Non-pigmented ciliary epithelial cell (primary cell): ENCODE measurements around the gene SP3.

ENCODE experiments used
- DNase-seq: peaks from one replicate; pipeline ENCODE4 v3.0.0-alpha.2; 2010; ENCODE audit warnings: low read depth

SP3 gene

DNA sequence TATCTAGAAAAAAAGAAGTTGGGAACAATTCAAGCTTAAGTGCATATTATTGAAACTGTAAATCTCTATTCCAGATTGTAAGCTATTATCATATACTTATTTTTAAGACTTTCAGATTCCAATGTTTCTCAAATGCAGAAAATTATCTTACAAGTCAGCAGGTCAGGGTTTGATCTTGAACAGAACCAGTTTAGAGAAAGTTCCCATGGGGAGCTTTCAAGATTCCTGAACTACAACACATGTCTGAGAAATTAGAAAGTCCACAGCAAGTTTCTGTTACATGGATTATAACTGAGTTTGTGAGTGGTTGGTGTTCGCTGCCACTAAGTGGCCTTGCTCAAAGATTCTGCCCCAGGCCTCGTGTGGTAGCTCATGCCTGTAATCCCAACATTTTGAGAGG is 31.6 kb upstream of the SP3 start:
- DNase-seq, result no peak

DNA sequence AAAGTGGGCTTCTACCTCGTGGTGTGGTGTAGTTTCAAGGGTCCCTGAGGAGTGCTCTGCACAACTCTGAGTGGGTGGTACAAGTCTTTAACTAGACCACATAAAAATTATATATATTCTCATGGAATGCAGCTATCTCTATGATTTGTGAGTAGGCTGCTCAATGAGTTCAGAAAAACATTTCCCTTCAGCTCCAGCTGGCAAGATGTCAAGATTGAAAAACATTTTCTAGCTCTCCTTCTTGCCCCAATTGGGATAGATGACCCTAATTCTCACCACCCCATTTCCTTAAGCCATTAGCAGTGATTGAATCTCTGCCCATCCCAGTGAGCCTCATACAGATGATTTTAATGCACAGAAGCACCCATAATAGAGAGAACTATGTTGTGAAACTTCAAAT is 28.3 kb upstream of the SP3 start:
- no peak for DNase-seq

DNA sequence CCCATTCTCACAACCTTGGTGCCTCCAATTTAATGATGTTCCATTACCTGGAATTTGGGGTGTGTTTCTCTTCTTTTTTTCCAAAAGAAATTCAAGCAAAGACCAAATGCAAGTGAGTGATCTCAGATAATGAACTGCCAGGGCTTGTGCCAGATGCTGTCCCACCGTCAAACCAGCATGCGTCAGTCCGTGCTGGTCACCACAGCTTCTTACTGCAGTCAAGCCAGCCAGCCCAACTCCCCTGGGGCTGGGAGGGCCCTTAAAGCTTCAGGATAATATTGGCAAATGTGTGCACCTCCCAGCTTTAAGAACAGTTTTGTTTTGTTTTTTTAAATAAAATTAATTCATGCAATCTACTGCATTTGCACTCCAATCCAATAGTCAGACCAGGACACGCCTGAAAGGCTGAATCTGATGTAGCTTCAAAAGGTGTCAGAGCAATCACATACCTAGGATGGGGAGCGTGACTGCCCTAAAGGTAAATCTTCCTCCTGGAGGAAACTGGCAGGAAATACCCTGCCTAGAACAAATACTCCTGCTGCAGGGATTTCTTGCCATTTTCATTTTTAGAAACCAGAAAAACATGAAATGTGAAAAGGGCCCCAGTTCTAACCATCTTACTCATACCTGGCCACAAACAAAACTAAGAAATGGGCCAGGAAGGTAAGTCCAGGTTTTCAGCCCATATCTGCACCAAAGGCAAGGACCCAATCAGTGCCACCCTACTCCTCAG is 26.8 kb upstream of the SP3 start:
- no peak for DNase-seq

DNA sequence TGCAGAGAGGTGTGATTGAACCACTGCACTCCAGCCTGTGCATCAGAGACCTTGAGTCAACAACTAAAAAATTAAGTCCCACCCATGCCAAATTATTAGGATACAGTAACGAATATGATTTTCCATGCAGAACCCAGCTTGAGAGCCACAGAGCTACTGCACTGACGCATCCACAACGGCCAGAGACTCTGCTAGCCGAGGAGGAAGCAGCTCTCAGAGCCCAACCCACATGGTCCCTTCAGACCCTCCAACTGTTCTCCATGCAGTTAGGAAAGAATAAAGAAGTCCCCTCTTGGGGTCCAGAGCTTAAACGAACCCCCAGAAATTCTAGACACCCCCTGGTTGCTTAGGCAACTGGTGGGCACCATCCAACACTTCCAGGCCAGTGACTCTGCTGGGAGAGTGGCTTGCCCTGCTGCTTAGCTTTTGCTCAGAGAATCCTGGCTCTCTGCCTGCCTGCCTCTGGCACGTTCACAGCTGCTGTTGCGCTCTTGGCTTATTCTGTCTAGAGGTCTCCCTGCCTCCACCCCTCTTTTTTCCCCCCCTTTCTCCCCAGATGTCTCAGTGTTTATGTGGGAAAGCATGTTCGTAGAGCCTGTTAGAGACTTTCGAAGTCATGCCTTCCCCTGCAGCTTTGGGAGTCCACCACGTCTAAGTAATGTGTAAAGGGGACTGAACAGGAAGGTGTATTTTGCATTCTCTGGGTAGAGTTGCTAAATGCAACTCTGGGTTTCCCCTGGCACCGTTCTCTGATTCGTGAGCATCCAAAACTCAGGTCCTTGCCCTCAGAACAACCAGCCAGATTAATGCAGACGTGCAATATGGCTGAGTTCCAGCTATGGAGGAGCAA is 26.0 kb upstream of the SP3 start:
- DNase-seq, result no peak

DNA sequence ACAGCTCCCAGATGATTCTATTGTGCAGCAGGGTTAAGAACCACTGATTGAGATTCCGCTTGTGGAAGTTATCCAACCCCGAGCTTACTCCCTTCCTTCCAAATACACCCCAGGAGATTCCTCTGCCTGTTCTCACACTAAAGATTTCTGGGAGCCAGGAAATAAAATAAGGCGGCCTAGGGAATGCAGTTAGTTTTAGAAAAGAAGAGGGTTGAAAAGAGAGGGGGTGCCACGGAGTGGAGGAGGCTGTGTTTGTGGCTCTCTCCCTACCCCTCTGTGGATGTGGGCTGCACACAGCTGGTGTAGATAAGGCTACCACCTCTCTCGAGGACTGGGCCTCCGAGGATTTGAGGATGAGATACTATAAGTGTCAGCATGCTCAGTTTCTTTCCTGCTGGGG is 25.1 kb upstream of the SP3 start:
- DNase-seq, result no peak

DNA sequence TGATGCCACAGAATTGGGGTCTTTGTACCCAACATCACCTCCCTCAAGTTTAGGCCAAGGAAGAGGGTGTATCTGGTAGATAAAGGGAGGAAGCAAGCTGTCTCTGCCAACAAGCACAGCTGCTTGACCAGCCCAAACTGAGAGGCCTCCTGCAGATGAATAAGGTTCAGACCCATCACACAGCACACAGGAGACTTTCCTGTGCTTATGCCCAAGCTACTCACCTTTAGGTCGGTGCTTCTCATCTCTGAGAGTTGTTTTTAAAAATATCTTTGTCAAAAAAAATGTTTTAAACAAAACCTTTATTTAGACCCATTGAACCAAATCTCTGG is 24.7 kb upstream of the SP3 start:
- no peak for DNase-seq

DNA sequence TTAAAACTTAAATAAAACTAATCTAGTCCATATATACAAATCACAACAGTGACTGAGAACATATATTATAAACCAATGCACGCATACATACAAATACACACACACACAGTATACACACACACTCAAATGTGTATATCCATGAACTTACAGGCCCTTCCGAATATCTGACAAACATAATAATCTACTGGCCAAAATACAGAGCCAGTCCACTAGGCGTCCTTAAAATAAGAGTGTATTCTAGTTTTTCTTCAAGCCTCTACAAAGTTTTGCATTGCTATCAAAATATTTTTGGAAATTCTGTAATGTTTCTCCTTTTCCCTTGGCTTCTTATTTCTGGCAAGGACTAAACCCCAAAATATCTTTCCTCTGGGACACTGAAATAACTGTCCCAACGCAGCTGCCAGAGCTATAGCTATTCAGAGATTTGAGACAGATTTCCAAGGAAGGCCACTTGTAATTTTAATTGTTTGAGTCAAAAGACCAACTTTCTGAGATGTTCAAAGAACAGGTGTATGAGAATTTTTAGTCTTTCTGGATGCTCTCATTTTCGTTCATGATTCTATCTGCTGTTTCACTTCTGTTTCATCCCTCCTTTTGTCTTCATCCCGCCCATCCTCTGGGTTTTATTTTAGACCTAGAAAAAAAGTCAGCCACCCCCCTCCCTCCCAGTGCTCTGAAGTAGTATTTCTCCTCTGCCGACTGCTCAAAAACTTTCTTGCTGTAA is 24.1 kb upstream of the SP3 start:
- DNase-seq, result no peak

DNA sequence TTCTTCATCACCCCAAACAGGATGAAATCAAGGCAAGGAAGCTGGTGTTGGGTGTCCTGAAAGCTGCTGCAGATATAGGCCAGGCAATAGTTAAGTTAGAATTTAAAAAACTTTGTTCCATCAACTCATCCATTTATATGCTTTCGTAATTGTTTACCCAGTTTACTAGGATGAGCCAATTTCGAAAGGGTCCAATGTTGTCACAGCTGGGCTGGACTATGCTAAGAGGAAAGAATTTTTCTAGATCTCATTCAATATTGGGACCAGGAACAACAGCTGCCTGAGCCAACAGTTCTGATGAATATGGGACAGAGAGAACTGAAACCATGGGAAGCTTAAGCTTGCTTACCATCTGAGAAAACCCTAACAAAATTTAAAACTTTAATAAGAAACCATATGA is 21.6 kb upstream of the SP3 start:
- DNase-seq, result no peak

DNA sequence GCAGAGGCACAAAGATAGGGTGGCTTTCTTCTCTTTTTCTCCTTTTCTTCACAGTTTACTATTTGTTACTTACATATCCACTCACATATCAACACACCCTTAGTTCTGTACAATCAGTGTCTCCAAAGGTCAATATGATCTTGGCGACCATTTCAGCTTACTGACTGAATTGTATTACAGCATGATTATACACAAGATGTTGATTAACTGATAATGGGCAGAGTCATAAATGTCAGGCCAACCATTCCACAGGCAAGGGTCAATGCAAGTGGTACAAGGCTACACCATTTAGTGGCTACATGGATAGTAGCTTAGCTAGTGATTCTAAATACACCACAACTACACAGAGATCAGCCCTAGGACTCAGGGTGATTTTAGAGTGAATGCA is 20.4 kb upstream of the SP3 start:
- no peak for DNase-seq

DNA sequence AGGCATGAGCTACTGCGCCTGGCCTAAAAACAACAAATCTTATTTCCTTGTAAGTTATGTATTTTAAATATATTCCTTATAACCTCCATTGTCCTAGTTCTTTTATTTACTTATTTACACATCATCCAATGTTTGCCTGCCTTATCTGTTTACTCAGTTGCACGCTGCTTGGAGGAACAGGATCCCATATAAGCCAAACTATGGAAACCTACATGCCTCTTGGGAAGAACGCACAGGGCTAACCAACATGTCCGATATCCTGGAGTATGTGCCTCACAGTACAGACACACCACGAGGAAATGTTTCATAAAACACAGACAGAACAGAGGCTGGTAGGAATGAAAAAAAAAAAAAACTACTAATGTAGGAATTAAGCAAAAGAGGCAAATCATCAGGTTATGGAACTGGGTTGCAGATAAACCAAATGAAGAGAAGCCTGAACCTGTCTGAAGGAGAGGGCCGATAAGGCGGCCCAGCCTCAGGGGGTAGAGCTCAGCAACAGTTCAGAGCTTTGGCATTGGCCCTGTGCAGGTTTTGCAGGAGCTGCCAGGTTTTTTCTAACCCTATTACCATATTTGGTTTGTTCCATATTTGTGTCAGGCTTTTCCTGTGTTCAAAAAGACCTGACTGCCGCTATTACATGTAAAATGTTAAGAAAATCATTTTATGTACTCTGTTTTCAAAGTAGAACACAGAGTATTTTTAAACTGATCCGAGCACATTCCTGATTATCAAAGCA is 19.9 kb upstream of the SP3 start:
- no peak for DNase-seq

DNA sequence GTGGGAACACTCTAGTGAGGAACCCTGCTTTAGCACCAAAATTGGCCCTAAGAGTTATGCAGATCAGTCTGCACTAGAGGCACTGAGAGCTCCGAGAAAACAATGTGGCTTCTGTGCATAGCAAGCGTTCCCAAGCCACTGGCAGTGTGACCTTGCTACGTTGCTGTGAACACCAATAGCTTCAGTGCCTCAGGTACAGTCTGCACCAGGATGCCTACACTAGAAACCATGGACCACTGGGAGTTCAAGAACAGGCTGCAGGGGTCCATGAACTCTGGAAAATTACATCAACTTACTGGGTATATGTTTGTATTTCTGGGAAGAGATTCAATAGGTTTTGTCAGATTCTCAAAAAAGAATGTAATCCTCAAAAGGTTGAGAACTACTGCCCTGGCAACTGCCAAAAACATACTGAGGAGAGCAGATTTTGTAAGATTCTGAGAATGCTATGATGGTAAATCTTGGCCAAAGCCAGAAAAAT is 18.3 kb upstream of the SP3 start:
- no peak for DNase-seq

DNA sequence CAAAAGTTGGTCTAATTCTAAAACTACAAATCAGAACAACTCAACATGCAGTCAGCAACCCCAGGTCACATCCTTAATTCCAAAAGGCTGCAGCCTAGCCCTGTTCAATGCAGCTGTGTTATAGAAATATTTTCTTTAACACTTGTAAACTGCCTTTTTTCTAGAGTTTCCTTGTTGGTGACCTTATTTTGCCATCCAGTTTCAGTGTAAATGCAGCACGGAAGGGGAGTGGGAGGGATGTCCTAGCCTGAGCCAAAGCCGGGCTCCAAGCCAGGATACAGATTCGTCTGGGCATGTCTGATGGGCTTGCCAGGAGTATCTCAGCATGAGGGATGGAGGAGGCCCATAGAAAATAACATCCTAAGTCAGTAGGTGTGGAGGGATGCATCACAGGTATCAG is 17.7 kb upstream of the SP3 start:
- DNase-seq, result no peak

DNA sequence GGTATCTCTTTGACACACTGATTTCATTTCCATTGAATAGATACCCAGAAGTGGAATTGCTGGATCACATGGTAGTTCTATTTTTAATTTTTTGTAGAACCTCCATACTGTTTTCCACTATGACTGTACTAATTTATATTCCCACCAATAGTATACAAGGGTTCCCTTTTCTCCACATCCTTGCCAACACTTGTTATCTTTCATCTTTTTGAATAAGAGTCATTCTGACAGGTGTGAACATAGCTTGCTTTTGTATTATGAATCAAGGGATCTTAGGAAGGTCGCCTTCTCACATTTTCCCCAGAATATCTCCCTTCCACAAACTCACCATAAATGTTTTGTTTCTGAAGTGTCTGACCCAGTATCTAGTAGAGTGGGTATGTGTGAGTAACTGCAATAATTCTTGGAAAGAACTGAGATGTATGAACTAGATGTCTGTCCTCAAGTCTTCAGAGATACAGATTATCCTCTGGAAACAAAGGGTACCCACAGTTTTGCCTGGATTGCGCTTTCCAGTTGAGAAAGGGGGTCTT is 17.1 kb upstream of the SP3 start:
- DNase-seq, result no peak

DNA sequence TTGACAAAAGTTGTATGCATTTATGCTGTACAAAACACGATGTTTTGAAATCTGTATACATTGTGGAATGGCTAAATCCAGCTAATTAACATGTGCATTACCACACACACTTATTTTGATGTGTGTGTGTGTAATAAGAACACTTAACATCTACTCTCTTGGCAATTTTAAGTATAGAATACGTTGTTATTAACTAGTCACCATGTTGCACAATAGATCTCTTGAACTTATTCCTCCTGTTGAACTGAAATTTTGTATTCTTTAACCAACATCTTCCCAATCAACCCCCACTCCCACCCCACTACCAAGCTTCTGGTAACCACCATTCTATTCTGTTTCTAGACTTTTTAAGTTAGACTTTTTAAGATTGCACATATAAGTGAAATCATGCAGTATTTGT is 16.3 kb upstream of the SP3 start:
- DNase-seq, result no peak

DNA sequence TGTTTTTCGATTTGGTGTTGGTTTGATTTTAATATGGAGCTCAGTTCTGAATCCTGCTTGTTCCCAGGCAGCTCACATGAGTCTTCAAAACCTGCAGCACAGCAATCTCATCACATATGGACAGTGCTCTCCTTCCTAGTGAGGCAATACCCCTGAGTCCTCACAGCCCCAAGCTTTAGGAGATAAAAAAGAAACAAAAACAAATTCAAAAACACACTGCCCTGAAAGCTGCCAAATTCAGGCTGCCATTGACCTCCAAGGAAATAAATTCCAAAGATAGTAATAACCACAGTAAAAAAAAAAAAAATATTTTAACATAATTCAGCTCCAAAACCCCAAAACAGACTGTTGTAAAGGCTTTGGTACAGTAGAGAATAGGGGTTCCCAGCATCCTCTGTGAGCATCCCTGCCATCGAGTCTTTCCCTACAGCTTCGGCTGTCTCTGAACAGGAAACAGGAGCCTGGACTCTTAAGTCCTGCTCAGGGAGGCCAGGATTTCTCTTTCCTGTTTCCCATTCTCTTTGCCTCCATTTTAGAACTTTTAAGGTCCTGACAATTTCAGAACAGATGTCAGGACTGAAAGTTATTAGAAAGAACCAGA is 14.7 kb upstream of the SP3 start:
- DNase-seq, result no peak

DNA sequence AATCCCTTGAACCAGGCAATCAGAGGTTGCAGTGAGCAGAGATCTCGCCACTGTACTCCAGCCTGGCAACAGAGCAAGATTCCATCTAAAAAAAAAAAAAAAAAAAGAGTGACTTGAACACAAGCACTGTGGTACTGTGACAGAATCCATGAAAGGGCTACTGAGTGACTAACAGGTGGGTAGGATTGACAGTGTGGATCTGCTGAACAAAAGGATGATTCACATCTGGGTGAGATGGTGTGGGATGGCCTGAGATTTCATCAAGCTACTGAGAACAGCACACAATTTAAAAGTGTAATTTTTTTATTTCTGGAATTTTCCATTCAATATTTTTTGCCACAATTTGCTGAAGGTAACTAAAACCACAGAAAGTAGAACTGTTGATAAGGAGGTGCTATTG is 13.3 kb upstream of the SP3 start:
- no peak for DNase-seq

DNA sequence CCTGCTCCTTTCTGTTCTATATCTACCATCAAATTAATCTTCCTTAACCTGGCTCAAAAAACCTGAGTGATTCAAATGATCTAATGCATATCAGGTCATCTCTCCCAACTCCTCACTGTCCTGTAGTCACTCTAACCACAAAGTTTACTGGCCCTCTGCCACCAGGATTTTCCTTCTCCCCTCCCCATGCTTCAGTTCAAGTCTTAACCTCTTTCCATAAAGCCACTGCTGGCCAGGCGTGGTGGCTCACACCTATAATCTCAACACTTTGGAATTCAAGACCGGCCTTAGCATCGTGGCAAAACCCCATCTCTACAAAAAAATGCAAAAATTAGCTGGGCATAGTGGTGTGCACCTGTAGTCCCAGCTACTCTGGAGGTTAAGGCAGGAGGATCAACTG is 7.5 kb upstream of the SP3 start:
- no peak for DNase-seq

DNA sequence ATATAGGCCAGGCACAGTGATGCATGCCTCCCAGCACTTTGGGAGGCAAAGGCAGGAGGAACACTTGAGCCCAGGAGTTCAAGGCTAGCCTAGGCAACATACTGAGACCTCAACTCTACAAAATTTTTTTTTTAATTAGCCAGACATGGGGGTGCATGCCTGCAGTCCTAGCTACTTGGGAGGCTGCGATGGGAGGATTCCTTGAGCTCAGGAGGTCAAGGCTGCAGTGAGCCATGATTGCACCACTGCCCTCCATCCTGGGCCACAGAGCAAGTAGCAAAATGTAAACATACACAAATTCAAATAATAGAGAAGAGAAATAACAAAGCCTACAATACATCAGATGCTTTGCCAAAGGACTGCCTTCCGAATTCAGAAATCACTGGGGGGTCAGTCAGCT is 7.0 kb upstream of the SP3 start:
- no peak for DNase-seq

DNA sequence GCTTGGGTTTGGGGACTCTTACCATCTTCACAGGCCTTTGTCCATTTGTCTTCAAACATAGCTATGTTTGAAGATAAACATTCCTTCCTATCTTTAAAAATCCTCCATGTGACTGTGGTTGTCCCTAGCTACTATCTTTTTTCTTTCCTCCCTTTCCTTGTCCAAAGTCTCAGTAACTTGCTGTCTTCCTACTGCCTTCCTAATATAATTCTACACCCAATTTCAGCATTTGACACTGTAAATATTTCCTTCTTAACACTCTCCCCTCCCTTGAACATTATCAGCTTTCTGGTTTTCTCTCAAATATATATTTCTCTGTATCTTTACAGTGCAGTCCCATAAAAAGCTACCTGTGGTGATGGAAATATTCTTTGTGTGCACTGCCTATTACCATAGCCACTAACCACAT is 5.3 kb upstream of the SP3 start:
- no peak for DNase-seq

DNA sequence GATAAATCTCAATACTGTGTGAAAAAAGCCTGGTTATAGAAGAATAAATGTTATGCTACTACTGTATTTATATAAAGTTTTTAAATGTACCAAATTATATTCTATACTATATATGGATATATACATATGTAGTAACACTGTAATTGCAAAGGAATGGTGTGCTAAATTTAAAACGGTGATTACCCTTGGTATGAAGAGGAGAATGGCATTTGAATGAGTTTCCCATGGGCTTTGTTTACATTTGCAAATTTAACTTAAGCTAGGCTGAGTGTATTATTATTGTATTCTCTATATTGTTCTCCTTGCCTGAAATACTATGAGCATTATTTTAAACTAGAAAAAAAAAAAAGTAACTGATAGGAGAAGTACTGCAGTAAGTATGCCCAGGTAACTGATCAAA is 4.7 kb upstream of the SP3 start:
- DNase-seq, result no peak

DNA sequence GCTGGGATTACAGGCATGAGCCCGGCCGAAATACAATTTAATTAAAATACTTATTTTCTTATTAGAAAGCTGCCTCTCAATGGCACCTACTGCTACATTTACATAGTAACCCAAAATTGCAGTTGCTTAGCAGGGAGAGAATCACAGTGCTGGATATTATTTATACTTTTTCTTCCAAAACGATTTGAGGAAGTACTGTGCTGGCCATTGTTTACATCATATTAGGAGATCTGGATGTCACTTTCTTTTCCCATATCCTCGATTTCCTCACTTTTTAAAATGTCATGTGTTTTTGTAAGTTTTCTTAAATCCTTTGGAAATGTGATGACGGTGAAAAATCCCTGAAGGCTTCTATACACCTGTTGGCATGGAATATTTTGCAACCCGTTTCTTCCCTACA is 3.4 kb upstream of the SP3 start:
- DNase-seq, result no peak
